ENCODE results near the gene TNIP3. TPM values are rescaled to one million over a fixed set of nuclear protein-coding genes. Genes with fewer than 3 reads are reported as not detected.

Gene TNIP3
- total RNA-seq, 1 donor from 2014 or later: not detected

DNA sequence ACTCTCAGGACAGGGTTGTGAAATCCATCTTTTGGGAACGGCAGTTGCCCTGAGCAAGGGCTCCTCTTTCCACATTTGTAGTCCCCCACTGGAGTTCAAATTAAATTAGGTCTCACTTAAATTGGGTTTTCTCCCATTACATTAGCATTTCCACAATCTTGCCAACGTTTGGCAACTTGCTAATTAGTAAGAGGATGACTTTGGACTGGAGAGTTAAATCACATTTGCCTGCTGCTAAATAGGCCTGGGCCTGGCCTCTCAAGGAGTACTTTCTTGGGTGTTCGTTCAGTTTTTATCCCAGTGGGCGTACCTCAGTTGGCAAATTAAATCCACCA, 33.8 kb downstream of the TNIP3 start:
- H3K27me3 ChIP-seq (ENCODE audit: low read depth): no peaks in the 10 kb centered on the region
- TF ChIP-seq, protein P1, sequence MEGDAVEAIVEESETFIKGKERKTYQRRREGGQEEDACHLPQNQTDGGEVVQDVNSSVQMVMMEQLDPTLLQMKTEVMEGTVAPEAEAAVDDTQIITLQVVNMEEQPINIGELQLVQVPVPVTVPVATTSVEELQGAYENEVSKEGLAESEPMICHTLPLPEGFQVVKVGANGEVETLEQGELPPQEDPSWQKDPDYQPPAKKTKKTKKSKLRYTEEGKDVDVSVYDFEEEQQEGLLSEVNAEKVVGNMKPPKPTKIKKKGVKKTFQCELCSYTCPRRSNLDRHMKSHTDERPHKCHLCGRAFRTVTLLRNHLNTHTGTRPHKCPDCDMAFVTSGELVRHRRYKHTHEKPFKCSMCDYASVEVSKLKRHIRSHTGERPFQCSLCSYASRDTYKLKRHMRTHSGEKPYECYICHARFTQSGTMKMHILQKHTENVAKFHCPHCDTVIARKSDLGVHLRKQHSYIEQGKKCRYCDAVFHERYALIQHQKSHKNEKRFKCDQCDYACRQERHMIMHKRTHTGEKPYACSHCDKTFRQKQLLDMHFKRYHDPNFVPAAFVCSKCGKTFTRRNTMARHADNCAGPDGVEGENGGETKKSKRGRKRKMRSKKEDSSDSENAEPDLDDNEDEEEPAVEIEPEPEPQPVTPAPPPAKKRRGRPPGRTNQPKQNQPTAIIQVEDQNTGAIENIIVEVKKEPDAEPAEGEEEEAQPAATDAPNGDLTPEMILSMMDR (IDR thresholded peaks at IDR 0.05; ENCODE audit: borderline replicate concordance): no peak
- no peaks in the 10 kb centered on the region for H3K4me1 ChIP-seq
- no peak overlapping the region for H3K27ac ChIP-seq (replicated peaks)
- H3K9me3 ChIP-seq (replicated peaks): no peaks in the 10 kb centered on the region
- DNase-seq: no peak
- intact Hi-C loops (cut with micrococcal nuclease): no loop called here
- no peak overlapping the region for H3K4me3 ChIP-seq
- H3K36me3 ChIP-seq: no peaks in the 10 kb centered on the region

DNA sequence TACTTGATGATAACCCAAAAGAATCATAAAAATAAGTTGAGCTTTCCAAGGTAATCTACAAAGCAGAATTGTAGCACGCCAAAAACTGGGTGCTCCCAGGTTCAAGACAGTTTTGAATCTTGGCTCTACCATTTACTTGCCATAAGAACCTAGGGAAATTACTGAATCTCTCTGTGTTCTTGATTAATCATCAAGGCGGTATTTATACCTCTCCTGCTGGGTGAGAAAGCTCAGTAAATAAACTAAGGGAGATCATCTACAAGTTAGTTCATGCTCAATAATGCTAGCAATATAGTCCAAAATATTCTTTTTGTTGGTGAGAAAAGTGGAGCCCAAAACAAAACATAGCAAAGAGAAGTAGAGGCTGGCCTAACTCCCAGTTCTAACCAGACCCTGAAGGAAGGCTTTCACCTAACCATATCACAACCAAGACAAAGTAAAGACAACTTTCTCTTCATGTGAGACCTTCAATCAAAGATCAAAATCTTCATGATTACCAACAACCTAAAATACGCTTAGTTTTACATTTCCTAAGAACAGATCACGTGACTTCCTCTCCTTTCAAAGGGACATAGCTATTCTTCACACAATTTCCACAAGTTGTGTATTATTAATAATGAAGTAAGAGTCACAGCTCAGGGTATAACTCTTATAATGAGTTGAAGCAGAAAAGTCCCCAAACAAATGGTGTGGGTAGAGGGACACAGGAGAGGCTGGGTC, 34.4 kb downstream of the TNIP3 start:
- intact Hi-C loops (cut with micrococcal nuclease): no loop called here
- H3K4me3 ChIP-seq: no peak overlapping the region
- H3K4me1 ChIP-seq: no peaks in the 10 kb centered on the region
- no peak overlapping the region for H3K27ac ChIP-seq (replicated peaks)
- TF ChIP-seq, protein P1 (IDR thresholded peaks at IDR 0.05; ENCODE audit: borderline replicate concordance): no peak
- DNase-seq: no peak
- H3K9me3 ChIP-seq (replicated peaks): no peaks in the 10 kb centered on the region
- no peaks in the 10 kb centered on the region for H3K27me3 ChIP-seq (ENCODE audit: low read depth)
- no peaks in the 10 kb centered on the region for H3K36me3 ChIP-seq

DNA sequence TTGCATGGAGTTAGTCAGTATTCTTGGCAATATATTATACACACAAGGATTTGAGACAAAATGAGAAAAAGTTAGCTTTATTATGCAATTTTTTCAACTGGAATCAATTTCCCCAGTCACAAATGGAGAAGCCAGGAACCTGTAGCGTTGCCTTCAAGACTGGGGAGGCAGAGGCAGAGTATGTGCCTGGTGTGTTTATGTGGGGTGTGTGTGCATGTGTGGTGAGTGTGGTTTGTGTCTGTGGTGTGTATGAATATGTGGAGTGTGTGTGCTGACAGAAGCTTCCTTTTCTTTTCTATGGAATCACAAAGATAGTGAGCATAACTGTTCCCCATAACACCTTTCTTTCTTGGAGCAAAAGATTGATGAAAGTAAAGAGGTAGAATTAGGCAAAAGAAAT, 37.0 kb downstream of the TNIP3 start:
- Histone ChIP-seq H3K36me3 (no peaks in the 10 kb centered on the region), H3K4me1 (no peaks in the 10 kb centered on the region), H3K27me3 (ENCODE audit: low read depth) (no peaks in the 10 kb centered on the region), H3K9me3 (replicated peaks) (no peaks in the 10 kb centered on the region), H3K27ac (replicated peaks) (no peak overlapping the region), H3K4me3 (no peak overlapping the region)
- TF ChIP-seq, protein P1 (IDR thresholded peaks at IDR 0.05; ENCODE audit: borderline replicate concordance): no peak
- DNase-seq: no peak
- intact Hi-C loops (cut with micrococcal nuclease): no loop called here

DNA sequence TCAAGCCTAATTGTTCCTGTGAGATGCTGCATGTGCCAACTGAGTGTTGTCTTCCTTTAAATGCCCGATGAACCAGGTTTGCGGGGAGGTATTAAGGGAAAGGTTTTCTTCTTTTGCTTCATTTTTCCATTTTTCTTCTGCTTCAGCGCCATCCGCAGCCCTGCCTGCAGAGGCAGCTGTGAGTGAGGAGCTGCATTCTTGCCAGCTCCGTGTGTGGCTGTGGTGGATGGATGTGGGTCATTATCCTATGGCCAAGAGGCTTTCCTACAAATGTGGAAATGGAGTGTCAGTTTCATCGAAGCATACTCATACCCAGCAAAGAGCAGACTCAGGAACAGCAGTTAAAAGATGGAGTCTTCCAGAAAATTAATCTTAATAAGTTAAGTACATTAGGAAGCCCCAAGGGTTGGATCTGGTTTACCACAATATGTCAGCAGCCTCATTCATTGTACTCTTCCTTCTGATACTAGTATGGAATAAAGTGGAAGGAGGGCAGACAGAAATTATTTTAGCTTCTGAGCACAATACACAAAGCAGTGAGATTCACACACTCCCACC, 37.6 kb downstream of the TNIP3 start:
- no peak for DNase-seq
- no peaks in the 10 kb centered on the region for H3K36me3 ChIP-seq
- H3K4me3 ChIP-seq: no peak overlapping the region
- no peaks in the 10 kb centered on the region for H3K4me1 ChIP-seq
- H3K27ac ChIP-seq (replicated peaks): no peak overlapping the region
- H3K27me3 ChIP-seq (ENCODE audit: low read depth): no peaks in the 10 kb centered on the region
- intact Hi-C loops (cut with micrococcal nuclease): no loop called here
- no peaks in the 10 kb centered on the region for H3K9me3 ChIP-seq (replicated peaks)
- TF ChIP-seq, protein P1 (IDR thresholded peaks at IDR 0.05; ENCODE audit: borderline replicate concordance): no peak

DNA sequence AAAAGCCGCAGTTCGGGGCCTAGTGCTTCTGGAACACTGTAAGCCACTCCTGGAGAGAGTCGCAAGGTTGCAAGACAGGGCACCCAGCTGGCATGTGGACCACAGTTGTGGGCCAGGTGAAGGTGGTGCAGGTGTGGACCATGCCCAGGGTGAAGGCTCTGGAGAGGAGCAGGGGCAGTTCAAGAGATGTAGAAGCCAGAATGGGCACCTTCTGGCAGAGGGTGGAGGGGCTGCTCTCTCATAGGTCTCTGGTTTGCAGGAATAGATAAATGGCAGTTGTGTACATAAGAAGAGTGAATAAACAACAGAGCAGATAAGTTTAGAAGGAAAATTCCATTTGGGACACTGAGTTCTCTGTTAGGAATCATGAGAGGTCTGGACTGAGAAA, 38.6 kb downstream of the TNIP3 start:
- no peaks in the 10 kb centered on the region for H3K27me3 ChIP-seq (ENCODE audit: low read depth)
- no peaks in the 10 kb centered on the region for H3K4me1 ChIP-seq
- H3K9me3 ChIP-seq (replicated peaks): no peaks in the 10 kb centered on the region
- TF ChIP-seq, protein P1 (IDR thresholded peaks at IDR 0.05; ENCODE audit: borderline replicate concordance): no peak
- no peak overlapping the region for H3K4me3 ChIP-seq
- H3K36me3 ChIP-seq: no peaks in the 10 kb centered on the region
- intact Hi-C loops (cut with micrococcal nuclease): no loop called here
- DNase-seq: no peak
- H3K27ac ChIP-seq (replicated peaks): no peak overlapping the region
